HG02763 (cell line): Measurements from ENCODE around the gene SUSD1.
A peak's percentile ranks its signal among the peaks of the same experiment; 100 is the strongest.

Experiments
- ATAC-seq: cut with Tn5 transposase; IDR thresholded peaks from one replicate; pipeline ENCODE4 v1.9.1; 2021; ENCODE audit warnings: mild to moderate bottlenecking, moderate library complexity; ENCODE audit not compliant: unreplicated experiment

SUSD1 gene

DNA sequence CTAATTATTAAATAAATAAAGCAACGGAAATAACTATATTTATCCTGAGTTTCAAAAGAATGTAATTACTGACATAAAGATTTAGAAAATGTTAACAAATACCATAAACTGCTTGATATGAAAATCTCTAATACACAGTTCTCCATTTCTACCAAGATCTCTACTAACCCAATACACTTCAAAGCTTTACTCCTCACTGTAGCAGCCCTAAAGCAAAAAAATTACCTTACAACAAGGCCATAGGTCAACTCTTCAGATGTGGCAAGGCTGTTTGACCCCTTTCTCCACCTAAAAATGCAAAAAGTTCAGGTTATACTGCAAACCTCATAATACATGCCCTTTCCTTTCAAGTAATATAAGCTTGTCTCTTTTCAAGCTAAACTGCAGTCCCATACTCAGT is 181.8 kb downstream of the SUSD1 start:
- no peak for ATAC-seq

DNA sequence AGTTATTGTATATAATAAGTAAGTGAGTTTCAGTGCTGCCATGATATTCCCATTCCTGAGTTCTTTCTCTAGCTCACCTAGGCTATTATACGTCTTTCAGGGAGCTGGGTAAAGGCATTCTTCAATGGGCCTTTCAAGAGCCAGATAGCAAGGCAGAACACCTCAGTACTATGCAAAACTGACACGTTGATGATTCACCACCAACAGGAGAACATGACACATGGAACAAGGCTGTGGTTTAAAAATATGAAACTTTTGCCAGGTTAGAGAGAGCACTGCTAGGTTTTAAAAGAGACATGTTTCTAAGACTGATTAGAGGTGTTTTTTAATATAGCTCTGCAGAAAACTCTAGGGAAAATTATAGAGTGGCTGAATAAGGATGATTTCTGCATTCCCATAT is 182.6 kb downstream of the SUSD1 start:
- peak; percentile 85 for ATAC-seq

DNA sequence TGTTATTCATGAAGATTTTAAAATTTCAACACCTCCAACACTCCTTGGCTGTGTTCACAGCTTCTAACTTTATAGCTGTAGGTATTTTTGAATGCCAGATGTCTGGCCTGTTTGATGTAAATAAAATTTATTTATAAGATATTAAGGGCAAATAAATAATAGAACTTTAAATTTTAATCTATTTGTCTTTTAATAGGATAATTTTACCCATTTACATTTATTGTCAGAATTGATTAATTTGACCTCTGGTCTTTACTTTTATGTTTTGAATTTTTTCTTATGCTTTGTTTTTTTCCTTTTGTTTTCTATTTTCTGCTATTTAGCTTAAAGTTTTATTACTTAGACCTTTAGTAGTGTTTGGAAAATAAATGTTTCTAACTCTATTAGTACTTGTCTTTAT is 183.9 kb downstream of the SUSD1 start:
- no peak for ATAC-seq
